Hepatocyte (in vitro differentiated cells): ENCODE data around the gene OR6B1. TPM values are rescaled to one million over a fixed set of nuclear protein-coding genes. Genes with fewer than 3 reads are reported as not detected.

Source experiments
- DNase-seq: peaks from one replicate; pipeline ENCODE4 v3.0.0-alpha.2; 2016; ENCODE audit warnings: low spot score
- H2AFZ ChIP-seq: fragments of 200-600 bp; sonication (generic); 2 replicates; pipeline ENCODE4 v1.6.0; 2016; ENCODE audit warnings: antibody characterized with exemption, mild to moderate bottlenecking
- H3K27ac ChIP-seq: fragments of 200-600 bp; sonication (generic); 2 replicates; pipeline ENCODE4 v1.5.1; 2016; ENCODE audit warnings: mild to moderate bottlenecking
- H3K27me3 ChIP-seq: fragments of 200-600 bp; sonication (generic); 2 replicates; pipeline ENCODE4 v1.6.1; 2016
- H3K36me3 ChIP-seq: fragments of 200-600 bp; sonication (generic); replicated peaks from 2 replicates; pipeline ENCODE4 v1.5.1; 2016; ENCODE audit warnings: low read depth; ENCODE audit not compliant: insufficient read depth
- H3K4me1 ChIP-seq: fragments of 200-600 bp; sonication (generic); 2 replicates; pipeline ENCODE4 v1.5.1; 2016; ENCODE audit warnings: mild to moderate bottlenecking, moderate library complexity; ENCODE audit not compliant: insufficient read depth
- H3K4me2 ChIP-seq: fragments of 200-600 bp; sonication (generic); 2 replicates; pipeline ENCODE4 v1.6.0; 2016
- H3K4me3 ChIP-seq: fragments of 200-600 bp; sonication (generic); 2 replicates; pipeline ENCODE4 v1.5.1; 2016; ENCODE audit warnings: mild to moderate bottlenecking
- H3K79me2 ChIP-seq: fragments of 200-600 bp; sonication (generic); 2 replicates; pipeline ENCODE4 v1.6.0; 2017; ENCODE audit warnings: mild to moderate bottlenecking
- H3K9me2 ChIP-seq: fragments of 200-600 bp; sonication (generic); replicated peaks from 2 replicates; pipeline ENCODE4 v1.6.0; 2017; ENCODE audit warnings: mild to moderate bottlenecking; ENCODE audit not compliant: insufficient read depth
- H3K9me3 ChIP-seq: fragments of 200-600 bp; sonication (generic); 2 replicates; pipeline ENCODE4 v1.5.1; 2016; ENCODE audit warnings: low read depth, mild to moderate bottlenecking
- H4K20me1 ChIP-seq: fragments of 200-600 bp; sonication (generic); 2 replicates; pipeline ENCODE4 v1.6.0; 2016; ENCODE audit warnings: mild to moderate bottlenecking; ENCODE audit not compliant: insufficient read depth, poor library complexity, severe bottlenecking
- EZH2 ChIP-seq: fragments of 200-600 bp; sonication (generic); IDR thresholded peaks from 2 replicates; pipeline ENCODE4 v1.6.1; 2016; ENCODE audit warnings: antibody characterized with exemption, mild to moderate bottlenecking, borderline replicate concordance
- EZH2phosphoT487 ChIP-seq: fragments of 200-600 bp; sonication (generic); IDR thresholded peaks from one replicate; pipeline ENCODE4 v1.6.1; 2018; ENCODE audit warnings: antibody characterized with exemption, mild to moderate bottlenecking, low read depth, moderate library complexity; ENCODE audit not compliant: unreplicated experiment, severe bottlenecking
- WGBS: methylation state at CpG from one replicate; pipeline ENCODE4 v1.1.6; 2016; ENCODE audit warnings: low lambda C conversion rate; ENCODE audit errors: missing lambda C conversion rate; 5-methylcytosine and 5-hydroxymethylcytosine counted together
- polyA plus RNA-seq: library from polyadenylated mRNA; unstranded; fragments of >200 nt; fragmentation: Nextera tagmentation; extraction: Ambion mirVana; gene quantifications from 2 replicates; pipeline ENCODE4 v1.2.1, GENCODE V29; 2016
- total RNA-seq: library from RNA; depleted of rRNA; stranded (reverse); fragments of >200 nt; gene quantifications from 2 replicates; pipeline ENCODE4 v1.2.3, GENCODE V29; 2014
- TF ChIP-seq, protein P1 (sequence below): fragments of 200-600 bp; sonication (generic); IDR thresholded peaks from 2 replicates; pipeline ENCODE4 v1.5.1; 2016; ENCODE audit warnings: antibody characterized with exemption, mild to moderate bottlenecking; ENCODE audit not compliant: poor library complexity

Gene OR6B1
- total and polyA plus RNA-seq, 2 experiments from 2014 or later, result 0.28 TPM; not detected in 1

GRCh38 chr7:144026203-144026883 is 26.2 kb downstream of the OR6B1 start:
- Histone ChIP-seq H2AFZ (no peak overlapping the region), H3K4me1 (peaks cover 16% of the 10 kb centered on the region), H3K9me2 (no peaks in the 10 kb centered on the region), H3K4me3 (no peak overlapping the region), H4K20me1 (no peaks in the 10 kb centered on the region), H3K27ac (no peak overlapping the region), H3K36me3 (no peaks in the 10 kb centered on the region), H3K79me2 (no peaks in the 10 kb centered on the region), H3K27me3 (no peaks in the 10 kb centered on the region), H3K9me3 (no peaks in the 10 kb centered on the region), H3K4me2 (no peak overlapping the region)
- TF ChIP-seq EZH2phosphoT487 (no peak), EZH2 (no peak)
- TF ChIP-seq, protein P1, sequence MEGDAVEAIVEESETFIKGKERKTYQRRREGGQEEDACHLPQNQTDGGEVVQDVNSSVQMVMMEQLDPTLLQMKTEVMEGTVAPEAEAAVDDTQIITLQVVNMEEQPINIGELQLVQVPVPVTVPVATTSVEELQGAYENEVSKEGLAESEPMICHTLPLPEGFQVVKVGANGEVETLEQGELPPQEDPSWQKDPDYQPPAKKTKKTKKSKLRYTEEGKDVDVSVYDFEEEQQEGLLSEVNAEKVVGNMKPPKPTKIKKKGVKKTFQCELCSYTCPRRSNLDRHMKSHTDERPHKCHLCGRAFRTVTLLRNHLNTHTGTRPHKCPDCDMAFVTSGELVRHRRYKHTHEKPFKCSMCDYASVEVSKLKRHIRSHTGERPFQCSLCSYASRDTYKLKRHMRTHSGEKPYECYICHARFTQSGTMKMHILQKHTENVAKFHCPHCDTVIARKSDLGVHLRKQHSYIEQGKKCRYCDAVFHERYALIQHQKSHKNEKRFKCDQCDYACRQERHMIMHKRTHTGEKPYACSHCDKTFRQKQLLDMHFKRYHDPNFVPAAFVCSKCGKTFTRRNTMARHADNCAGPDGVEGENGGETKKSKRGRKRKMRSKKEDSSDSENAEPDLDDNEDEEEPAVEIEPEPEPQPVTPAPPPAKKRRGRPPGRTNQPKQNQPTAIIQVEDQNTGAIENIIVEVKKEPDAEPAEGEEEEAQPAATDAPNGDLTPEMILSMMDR, result no peak
- 49% methylated on average over 4 of the region's 4 CpGs for WGBS
- no peak for DNase-seq

DNA sequence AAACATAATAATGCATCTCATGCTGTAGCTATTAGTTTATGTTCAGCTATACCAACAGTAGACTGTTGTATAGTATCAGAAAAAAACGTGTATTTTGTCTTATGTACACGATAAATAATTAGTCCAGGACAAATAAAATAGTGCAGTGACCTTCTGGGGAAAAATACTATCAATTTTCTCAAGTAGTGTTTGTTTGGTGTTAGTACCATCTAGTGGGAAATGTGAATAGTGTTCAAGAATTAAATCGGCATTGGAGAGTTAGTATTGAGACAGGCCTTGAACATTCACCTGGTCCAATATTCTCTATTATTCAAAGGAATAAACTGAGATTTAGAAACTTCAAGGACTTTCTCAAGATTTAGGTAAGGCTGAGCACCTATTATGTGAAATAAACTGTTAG is 26.9 kb downstream of the OR6B1 start:
- DNase-seq, result peak; percentile 34
- Histone ChIP-seq H3K4me1 (peaks cover 21% of the 10 kb centered on the region), H4K20me1 (no peaks in the 10 kb centered on the region), H3K27me3 (no peaks in the 10 kb centered on the region), H3K36me3 (no peaks in the 10 kb centered on the region), H3K4me3 (no peak overlapping the region), H3K9me2 (no peaks in the 10 kb centered on the region), H2AFZ (no peak overlapping the region), H3K4me2 (no peak overlapping the region), H3K9me3 (no peaks in the 10 kb centered on the region), H3K79me2 (no peaks in the 10 kb centered on the region), H3K27ac (no peak overlapping the region)
- WGBS, result 12% methylated on average over 3 of the region's 3 CpGs
- no peak for TF ChIP-seq EZH2
- TF ChIP-seq EZH2phosphoT487, result no peak
- TF ChIP-seq, protein P1, result peak; percentile 69

- Histone ChIP-seq H4K20me1 (no peaks in the 10 kb centered on the region), H3K36me3 (no peaks in the 10 kb centered on the region), H3K4me3 (no peak overlapping the region), H3K9me3 (no peaks in the 10 kb centered on the region), H3K27me3 (no peaks in the 10 kb centered on the region), H3K4me1 (peaks cover 30% of the 10 kb centered on the region), H3K4me2 (no peak overlapping the region), H3K9me2 (no peaks in the 10 kb centered on the region), H3K27ac (no peak overlapping the region), H2AFZ (no peak overlapping the region), H3K79me2 (no peaks in the 10 kb centered on the region)
- 80% methylated on average over 1 of the region's 1 CpG for WGBS
- no peak for TF ChIP-seq EZH2phosphoT487
- TF ChIP-seq, protein P1, result no peak
- no peak for TF ChIP-seq EZH2
- DNase-seq, result no peak
Observed at GRCh38 chr7:144027974-144028373, 27.9 kb downstream of the OR6B1 start.
